HepG2 (cell line): ENCODE results near the gene IVD. TPM values are rescaled to one million over a fixed set of nuclear protein-coding genes. Genes with fewer than 3 reads are reported as not detected.

Experiments used
- ARNT2 ChIP-seq: sonication (generic); formaldehyde crosslinking; IDR thresholded peaks from 2 replicates; pipeline ENCODE4 v1.8.0; 2022; ENCODE audit warnings: mild to moderate bottlenecking, low read depth, missing genetic modification reagents, moderate library complexity
- CREM ChIP-seq, 2 experiments: sonication (generic) in 1 of 2; formaldehyde crosslinking in 1 of 2; IDR thresholded peaks; 2 replicates each; pipeline versions ENCODE4 v1.4.0 to v1.6.1; 2016 to 2020; ENCODE audit warnings: antibody characterized with exemption in 1 of 2, mild to moderate bottlenecking in 1 of 2, missing genetic modification reagents in 1 of 2
- ERF ChIP-seq: IDR thresholded peaks from 2 replicates; pipeline ENCODE4 v1.6.1; 2018; ENCODE audit warnings: missing biosample characterization, missing genetic modification reagents
- GFI1 ChIP-seq: sonication (generic); formaldehyde crosslinking; IDR thresholded peaks from 2 replicates; pipeline ENCODE4 v1.5.0; 2020; ENCODE audit warnings: missing genetic modification reagents, mild to moderate bottlenecking, borderline replicate concordance
- HMG20B ChIP-seq: conservative IDR thresholded peaks from 2 replicates; pipeline ENCODE4 v1.6.1; 2016; ENCODE audit warnings: missing genetic modification reagents, missing compliant biosample characterization
- POGZ ChIP-seq: sonication (generic); formaldehyde crosslinking; IDR thresholded peaks from 2 replicates; pipeline ENCODE4 v1.4.0; 2020; ENCODE audit warnings: mild to moderate bottlenecking, missing genetic modification reagents
- RELA ChIP-seq: sonication (generic); formaldehyde crosslinking; IDR thresholded peaks from 2 replicates; pipeline ENCODE4 v1.4.0; 2020; ENCODE audit warnings: missing genetic modification reagents
- SOX5 ChIP-seq: IDR thresholded peaks from 2 replicates; pipeline ENCODE4 v1.6.1; 2016; ENCODE audit warnings: borderline replicate concordance
- ZNF138 ChIP-seq: sonication (generic); formaldehyde crosslinking; IDR thresholded peaks from 2 replicates; pipeline ENCODE4 v1.5.0; 2020; ENCODE audit warnings: mild to moderate bottlenecking, low read depth, missing genetic modification reagents
- ZNF337 ChIP-seq: sonication (generic); formaldehyde crosslinking; IDR thresholded peaks from 2 replicates; pipeline ENCODE4 v1.5.1; 2020; ENCODE audit warnings: missing genetic modification reagents, low read depth, mild to moderate bottlenecking, borderline replicate concordance
- ZNF616 ChIP-seq: sonication (generic); formaldehyde crosslinking; IDR thresholded peaks from 2 replicates; pipeline ENCODE4 v1.5.0; 2020; ENCODE audit warnings: low read depth, mild to moderate bottlenecking, missing genetic modification reagents
- ZNF724P ChIP-seq: sonication (generic); formaldehyde crosslinking; IDR thresholded peaks from 2 replicates; pipeline ENCODE4 v1.8.0; 2022; ENCODE audit warnings: missing genetic modification reagents, borderline replicate concordance
- ZNF766 ChIP-seq: sonication (generic); formaldehyde crosslinking; IDR thresholded peaks from 2 replicates; pipeline ENCODE4 v1.5.0; 2020; ENCODE audit warnings: missing genetic modification reagents, borderline replicate concordance
- polyA plus RNA-seq, 8 experiments: library from polyadenylated mRNA; depleted of rRNA in 3 of 8; stranded (reverse) in 7 of 8; unstranded in 1 of 8; fragments of >200 nt; fragmentation: Illumina TruSeq in 4 of 8; extraction: Trizol in 4 of 8; gene quantifications; 2 replicates each; pipeline versions ENCODE4 v1.2.1 to v1.2.3, GENCODE V29; 2011 to 2016; ENCODE audit warnings: low read depth in 4 of 8, missing spikeins in 1 of 8, mixed read lengths in 1 of 8; ENCODE audit not compliant: insufficient read depth in 1 of 8
- total RNA-seq, 5 experiments: library from RNA; depleted of rRNA; stranded (reverse); fragments of >200 nt; fragmentation: Illumina TruSeq; extraction: Trizol; gene quantifications; 2 replicates each; pipeline ENCODE4 v1.2.3, GENCODE V29; 2016; ENCODE audit warnings: low read depth in 1 of 5
- TF ChIP-seq, protein P1 (sequence below): sonication (generic); formaldehyde crosslinking; IDR thresholded peaks from 2 replicates; pipeline ENCODE4 v1.4.0; 2020; ENCODE audit warnings: mild to moderate bottlenecking, missing genetic modification reagents
- TF ChIP-seq, protein P2 (sequence below): sonication (generic); formaldehyde crosslinking; IDR thresholded peaks from 2 replicates; pipeline ENCODE4 v1.4.0; 2020; ENCODE audit warnings: mild to moderate bottlenecking, missing genetic modification reagents, borderline replicate concordance
- TF ChIP-seq, protein P3 (sequence below): sonication (generic); formaldehyde crosslinking; IDR thresholded peaks from 2 replicates; pipeline ENCODE4 v1.5.0; 2020; ENCODE audit warnings: mild to moderate bottlenecking, missing genetic modification reagents

IVD gene
- total and polyA plus RNA-seq, 2 of the 13 experiments (the other 11 are each of a cell fraction or from before 2014, with no cell fraction given): 48.0 to 53.9 TPM

DNA sequence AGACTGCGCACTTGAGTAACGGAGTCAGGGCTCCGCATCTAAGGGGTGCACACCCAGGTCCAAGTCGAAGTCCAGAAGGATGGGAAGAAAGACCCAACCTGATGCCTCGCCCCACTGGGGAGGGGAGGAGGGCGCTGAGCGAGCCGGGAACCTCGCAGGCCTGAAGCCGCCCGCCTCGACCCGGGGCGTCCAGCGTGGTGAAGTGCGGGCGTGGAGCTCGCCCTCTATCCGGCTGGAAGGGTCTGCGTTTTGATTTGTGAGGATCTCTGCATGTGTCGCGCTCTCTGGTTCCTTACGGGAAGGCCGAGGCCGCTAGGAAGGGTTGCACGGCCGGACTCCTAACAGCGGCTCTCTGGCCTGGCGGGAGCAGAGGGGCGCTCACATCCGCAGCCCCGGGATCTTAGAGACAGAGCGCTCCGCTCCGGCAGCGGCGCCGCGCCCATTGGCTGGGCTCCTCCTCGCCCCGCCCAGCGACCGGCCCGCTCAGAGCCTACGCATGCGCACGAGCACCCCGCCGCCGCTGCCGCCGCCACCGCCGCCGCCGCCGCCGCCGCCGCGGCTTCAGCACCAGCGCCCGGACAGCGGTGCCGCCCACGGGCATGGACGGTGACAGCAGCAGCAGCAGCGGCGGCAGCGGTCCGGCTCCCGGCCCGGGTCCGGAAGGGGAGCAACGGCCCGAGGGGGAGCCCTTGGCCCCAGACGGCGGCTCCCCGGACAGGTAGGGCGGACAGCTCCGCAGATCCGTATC is 47.7 kb upstream of the IVD start, which contains the start of gene DISP2 (continued):
- TF ChIP-seq, protein P1, sequence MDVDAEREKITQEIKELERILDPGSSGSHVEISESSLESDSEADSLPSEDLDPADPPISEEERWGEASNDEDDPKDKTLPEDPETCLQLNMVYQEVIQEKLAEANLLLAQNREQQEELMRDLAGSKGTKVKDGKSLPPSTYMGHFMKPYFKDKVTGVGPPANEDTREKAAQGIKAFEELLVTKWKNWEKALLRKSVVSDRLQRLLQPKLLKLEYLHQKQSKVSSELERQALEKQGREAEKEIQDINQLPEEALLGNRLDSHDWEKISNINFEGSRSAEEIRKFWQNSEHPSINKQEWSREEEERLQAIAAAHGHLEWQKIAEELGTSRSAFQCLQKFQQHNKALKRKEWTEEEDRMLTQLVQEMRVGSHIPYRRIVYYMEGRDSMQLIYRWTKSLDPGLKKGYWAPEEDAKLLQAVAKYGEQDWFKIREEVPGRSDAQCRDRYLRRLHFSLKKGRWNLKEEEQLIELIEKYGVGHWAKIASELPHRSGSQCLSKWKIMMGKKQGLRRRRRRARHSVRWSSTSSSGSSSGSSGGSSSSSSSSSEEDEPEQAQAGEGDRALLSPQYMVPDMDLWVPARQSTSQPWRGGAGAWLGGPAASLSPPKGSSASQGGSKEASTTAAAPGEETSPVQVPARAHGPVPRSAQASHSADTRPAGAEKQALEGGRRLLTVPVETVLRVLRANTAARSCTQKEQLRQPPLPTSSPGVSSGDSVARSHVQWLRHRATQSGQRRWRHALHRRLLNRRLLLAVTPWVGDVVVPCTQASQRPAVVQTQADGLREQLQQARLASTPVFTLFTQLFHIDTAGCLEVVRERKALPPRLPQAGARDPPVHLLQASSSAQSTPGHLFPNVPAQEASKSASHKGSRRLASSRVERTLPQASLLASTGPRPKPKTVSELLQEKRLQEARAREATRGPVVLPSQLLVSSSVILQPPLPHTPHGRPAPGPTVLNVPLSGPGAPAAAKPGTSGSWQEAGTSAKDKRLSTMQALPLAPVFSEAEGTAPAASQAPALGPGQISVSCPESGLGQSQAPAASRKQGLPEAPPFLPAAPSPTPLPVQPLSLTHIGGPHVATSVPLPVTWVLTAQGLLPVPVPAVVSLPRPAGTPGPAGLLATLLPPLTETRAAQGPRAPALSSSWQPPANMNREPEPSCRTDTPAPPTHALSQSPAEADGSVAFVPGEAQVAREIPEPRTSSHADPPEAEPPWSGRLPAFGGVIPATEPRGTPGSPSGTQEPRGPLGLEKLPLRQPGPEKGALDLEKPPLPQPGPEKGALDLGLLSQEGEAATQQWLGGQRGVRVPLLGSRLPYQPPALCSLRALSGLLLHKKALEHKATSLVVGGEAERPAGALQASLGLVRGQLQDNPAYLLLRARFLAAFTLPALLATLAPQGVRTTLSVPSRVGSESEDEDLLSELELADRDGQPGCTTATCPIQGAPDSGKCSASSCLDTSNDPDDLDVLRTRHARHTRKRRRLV (CRISPR knock-in tag): no peak
- TF ChIP-seq RELA (CRISPR knock-in tag): no peak
- TF ChIP-seq ZNF138 (CRISPR knock-in tag): 0 out of 2 replicates have a peak, but pooled peaks have one; percentile 72
- TF ChIP-seq, protein P2, sequence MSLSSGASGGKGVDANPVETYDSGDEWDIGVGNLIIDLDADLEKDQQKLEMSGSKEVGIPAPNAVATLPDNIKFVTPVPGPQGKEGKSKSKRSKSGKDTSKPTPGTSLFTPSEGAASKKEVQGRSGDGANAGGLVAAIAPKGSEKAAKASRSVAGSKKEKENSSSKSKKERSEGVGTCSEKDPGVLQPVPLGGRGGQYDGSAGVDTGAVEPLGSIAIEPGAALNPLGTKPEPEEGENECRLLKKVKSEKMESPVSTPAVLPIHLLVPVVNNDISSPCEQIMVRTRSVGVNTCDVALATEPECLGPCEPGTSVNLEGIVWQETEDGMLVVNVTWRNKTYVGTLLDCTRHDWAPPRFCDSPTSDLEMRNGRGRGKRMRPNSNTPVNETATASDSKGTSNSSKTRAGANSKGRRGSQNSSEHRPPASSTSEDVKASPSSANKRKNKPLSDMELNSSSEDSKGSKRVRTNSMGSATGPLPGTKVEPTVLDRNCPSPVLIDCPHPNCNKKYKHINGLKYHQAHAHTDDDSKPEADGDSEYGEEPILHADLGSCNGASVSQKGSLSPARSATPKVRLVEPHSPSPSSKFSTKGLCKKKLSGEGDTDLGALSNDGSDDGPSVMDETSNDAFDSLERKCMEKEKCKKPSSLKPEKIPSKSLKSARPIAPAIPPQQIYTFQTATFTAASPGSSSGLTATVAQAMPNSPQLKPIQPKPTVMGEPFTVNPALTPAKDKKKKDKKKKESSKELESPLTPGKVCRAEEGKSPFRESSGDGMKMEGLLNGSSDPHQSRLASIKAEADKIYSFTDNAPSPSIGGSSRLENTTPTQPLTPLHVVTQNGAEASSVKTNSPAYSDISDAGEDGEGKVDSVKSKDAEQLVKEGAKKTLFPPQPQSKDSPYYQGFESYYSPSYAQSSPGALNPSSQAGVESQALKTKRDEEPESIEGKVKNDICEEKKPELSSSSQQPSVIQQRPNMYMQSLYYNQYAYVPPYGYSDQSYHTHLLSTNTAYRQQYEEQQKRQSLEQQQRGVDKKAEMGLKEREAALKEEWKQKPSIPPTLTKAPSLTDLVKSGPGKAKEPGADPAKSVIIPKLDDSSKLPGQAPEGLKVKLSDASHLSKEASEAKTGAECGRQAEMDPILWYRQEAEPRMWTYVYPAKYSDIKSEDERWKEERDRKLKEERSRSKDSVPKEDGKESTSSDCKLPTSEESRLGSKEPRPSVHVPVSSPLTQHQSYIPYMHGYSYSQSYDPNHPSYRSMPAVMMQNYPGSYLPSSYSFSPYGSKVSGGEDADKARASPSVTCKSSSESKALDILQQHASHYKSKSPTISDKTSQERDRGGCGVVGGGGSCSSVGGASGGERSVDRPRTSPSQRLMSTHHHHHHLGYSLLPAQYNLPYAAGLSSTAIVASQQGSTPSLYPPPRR (CRISPR knock-in tag): no peak
- TF ChIP-seq, protein P3, sequence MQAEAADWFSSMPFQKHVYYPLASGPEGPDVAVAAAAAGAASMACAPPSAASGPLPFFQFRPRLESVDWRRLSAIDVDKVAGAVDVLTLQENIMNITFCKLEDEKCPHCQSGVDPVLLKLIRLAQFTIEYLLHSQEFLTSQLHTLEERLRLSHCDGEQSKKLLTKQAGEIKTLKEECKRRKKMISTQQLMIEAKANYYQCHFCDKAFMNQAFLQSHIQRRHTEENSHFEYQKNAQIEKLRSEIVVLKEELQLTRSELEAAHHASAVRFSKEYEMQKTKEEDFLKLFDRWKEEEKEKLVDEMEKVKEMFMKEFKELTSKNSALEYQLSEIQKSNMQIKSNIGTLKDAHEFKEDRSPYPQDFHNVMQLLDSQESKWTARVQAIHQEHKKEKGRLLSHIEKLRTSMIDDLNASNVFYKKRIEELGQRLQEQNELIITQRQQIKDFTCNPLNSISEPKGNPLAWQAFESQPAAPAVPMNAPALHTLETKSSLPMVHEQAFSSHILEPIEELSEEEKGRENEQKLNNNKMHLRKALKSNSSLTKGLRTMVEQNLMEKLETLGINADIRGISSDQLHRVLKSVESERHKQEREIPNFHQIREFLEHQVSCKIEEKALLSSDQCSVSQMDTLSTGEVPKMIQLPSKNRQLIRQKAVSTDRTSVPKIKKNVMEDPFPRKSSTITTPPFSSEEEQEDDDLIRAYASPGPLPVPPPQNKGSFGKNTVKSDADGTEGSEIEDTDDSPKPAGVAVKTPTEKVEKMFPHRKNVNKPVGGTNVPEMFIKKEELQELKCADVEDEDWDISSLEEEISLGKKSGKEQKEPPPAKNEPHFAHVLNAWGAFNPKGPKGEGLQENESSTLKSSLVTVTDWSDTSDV: no peak
- peak; percentile 68; the same call in 1 of the 2 replicates for TF ChIP-seq ARNT2 (CRISPR knock-in tag)
- TF ChIP-seq POGZ (CRISPR knock-in tag): no peak
- no peak for TF ChIP-seq GFI1 (CRISPR knock-in tag)
- no peak for TF ChIP-seq CREM (IDR thresholded peaks at IDR 0.05)
- no peak for TF ChIP-seq CREM (CRISPR knock-in tag; IDR thresholded peaks at IDR 0.05)
- no peak for TF ChIP-seq HMG20B (CRISPR knock-in tag)
- TF ChIP-seq SOX5 (CRISPR knock-in tag): no peak
- TF ChIP-seq ZNF337: no peak
- TF ChIP-seq ZNF766 (CRISPR knock-in tag): no peak
- no peak for TF ChIP-seq ZNF616 (CRISPR knock-in tag)
- TF ChIP-seq ERF (CRISPR knock-in tag): peak; percentile 25; the same call in 1 of the 2 replicates
- TF ChIP-seq ZNF724P (CRISPR knock-in tag): no peak
